HEK293 (cell line): ENCODE measurements around the gene FOXN3.
"Not testable (repeated sequence)": the region's sequence is repeated elsewhere in the genome, so short reads cannot be mapped to it uniquely, and the experiment has no call there.

ENCODE experiments used
- KLF16 ChIP-seq: fragments of 450-650 bp; formaldehyde crosslinking; IDR thresholded peaks from 2 replicates; pipeline ENCODE4 v1.5.1; 2017; ENCODE audit warnings: missing biosample characterization, missing genetic modification characterization
- YY1 ChIP-seq: fragments of 450-650 bp; formaldehyde crosslinking; IDR thresholded peaks from 2 replicates; pipeline ENCODE4 v1.5.1; 2018; ENCODE audit warnings: missing biosample characterization, missing genetic modification characterization
- ZNF175 ChIP-seq: fragments of 450-650 bp; formaldehyde crosslinking; IDR thresholded peaks from 2 replicates; pipeline ENCODE4 v1.5.1; 2016; ENCODE audit warnings: missing biosample characterization, missing genetic modification characterization
- TF ChIP-seq, protein P1 (sequence below): fragments of 450-650 bp; formaldehyde crosslinking; IDR thresholded peaks from 2 replicates; pipeline ENCODE4 v1.5.1; 2017; ENCODE audit warnings: missing biosample characterization, missing genetic modification characterization
- TF ChIP-seq, protein P2 (sequence below): fragments of 450-650 bp; formaldehyde crosslinking; IDR thresholded peaks from 2 replicates; pipeline ENCODE4 v1.5.1; 2017; ENCODE audit warnings: missing biosample characterization, missing genetic modification characterization
- TF ChIP-seq, protein P3 (sequence below): fragments of 450-650 bp; formaldehyde crosslinking; IDR thresholded peaks from 2 replicates; pipeline ENCODE4 v1.5.1; 2016; ENCODE audit warnings: missing biosample characterization, missing genetic modification characterization
- TF ChIP-seq, protein P4 (sequence below): fragments of 450-650 bp; formaldehyde crosslinking; IDR thresholded peaks from 2 replicates; pipeline ENCODE4 v1.5.1; 2016; ENCODE audit warnings: missing biosample characterization, missing genetic modification characterization

DNA sequence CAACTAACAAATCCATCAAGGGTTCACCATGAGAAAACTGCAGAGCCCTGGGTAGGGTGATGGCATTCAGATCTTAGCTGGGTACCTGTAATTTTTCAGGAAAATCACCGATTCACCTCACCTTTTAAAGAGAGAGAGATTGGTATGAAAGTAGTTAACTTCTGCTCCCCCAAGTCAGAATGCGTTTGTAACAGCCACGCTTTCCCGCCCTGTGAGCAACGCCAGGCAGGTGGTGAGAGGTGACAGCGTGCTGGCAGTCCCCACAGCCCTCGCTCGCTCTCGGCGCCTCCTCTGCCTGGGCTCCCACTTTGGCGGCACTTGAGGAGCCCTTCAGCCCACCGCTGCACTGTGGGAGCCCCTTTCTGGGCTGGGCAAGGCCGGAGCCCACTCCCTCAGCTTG, 305.8 kb downstream of the FOXN3 start:
- TF ChIP-seq, protein P1, sequence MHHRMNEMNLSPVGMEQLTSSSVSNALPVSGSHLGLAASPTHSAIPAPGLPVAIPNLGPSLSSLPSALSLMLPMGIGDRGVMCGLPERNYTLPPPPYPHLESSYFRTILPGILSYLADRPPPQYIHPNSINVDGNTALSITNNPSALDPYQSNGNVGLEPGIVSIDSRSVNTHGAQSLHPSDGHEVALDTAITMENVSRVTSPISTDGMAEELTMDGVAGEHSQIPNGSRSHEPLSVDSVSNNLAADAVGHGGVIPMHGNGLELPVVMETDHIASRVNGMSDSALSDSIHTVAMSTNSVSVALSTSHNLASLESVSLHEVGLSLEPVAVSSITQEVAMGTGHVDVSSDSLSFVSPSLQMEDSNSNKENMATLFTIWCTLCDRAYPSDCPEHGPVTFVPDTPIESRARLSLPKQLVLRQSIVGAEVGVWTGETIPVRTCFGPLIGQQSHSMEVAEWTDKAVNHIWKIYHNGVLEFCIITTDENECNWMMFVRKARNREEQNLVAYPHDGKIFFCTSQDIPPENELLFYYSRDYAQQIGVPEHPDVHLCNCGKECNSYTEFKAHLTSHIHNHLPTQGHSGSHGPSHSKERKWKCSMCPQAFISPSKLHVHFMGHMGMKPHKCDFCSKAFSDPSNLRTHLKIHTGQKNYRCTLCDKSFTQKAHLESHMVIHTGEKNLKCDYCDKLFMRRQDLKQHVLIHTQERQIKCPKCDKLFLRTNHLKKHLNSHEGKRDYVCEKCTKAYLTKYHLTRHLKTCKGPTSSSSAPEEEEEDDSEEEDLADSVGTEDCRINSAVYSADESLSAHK, result not testable (repeated sequence)
- TF ChIP-seq KLF16, YY1, ZNF175 (tag by site-specific recombination): not testable (repeated sequence)
- TF ChIP-seq, protein P2, sequence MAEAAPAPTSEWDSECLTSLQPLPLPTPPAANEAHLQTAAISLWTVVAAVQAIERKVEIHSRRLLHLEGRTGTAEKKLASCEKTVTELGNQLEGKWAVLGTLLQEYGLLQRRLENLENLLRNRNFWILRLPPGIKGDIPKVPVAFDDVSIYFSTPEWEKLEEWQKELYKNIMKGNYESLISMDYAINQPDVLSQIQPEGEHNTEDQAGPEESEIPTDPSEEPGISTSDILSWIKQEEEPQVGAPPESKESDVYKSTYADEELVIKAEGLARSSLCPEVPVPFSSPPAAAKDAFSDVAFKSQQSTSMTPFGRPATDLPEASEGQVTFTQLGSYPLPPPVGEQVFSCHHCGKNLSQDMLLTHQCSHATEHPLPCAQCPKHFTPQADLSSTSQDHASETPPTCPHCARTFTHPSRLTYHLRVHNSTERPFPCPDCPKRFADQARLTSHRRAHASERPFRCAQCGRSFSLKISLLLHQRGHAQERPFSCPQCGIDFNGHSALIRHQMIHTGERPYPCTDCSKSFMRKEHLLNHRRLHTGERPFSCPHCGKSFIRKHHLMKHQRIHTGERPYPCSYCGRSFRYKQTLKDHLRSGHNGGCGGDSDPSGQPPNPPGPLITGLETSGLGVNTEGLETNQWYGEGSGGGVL (tag by site-specific recombination), result not testable (repeated sequence)
- TF ChIP-seq, protein P3, sequence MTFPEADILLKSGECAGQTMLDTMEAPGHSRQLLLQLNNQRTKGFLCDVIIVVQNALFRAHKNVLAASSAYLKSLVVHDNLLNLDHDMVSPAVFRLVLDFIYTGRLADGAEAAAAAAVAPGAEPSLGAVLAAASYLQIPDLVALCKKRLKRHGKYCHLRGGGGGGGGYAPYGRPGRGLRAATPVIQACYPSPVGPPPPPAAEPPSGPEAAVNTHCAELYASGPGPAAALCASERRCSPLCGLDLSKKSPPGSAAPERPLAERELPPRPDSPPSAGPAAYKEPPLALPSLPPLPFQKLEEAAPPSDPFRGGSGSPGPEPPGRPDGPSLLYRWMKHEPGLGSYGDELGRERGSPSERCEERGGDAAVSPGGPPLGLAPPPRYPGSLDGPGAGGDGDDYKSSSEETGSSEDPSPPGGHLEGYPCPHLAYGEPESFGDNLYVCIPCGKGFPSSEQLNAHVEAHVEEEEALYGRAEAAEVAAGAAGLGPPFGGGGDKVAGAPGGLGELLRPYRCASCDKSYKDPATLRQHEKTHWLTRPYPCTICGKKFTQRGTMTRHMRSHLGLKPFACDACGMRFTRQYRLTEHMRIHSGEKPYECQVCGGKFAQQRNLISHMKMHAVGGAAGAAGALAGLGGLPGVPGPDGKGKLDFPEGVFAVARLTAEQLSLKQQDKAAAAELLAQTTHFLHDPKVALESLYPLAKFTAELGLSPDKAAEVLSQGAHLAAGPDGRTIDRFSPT (tag by site-specific recombination), result not testable (repeated sequence)
- TF ChIP-seq, protein P4, sequence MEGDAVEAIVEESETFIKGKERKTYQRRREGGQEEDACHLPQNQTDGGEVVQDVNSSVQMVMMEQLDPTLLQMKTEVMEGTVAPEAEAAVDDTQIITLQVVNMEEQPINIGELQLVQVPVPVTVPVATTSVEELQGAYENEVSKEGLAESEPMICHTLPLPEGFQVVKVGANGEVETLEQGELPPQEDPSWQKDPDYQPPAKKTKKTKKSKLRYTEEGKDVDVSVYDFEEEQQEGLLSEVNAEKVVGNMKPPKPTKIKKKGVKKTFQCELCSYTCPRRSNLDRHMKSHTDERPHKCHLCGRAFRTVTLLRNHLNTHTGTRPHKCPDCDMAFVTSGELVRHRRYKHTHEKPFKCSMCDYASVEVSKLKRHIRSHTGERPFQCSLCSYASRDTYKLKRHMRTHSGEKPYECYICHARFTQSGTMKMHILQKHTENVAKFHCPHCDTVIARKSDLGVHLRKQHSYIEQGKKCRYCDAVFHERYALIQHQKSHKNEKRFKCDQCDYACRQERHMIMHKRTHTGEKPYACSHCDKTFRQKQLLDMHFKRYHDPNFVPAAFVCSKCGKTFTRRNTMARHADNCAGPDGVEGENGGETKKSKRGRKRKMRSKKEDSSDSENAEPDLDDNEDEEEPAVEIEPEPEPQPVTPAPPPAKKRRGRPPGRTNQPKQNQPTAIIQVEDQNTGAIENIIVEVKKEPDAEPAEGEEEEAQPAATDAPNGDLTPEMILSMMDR (tag by site-specific recombination), result not testable (repeated sequence)
